Lower leg skin (tissue), 3 donors: ENCODE data around the gene SV2C.

Experiments used
- CTCF ChIP-seq, 3 donors: fragments of 450-650 bp; IDR thresholded peaks; one replicate each; pipeline ENCODE4 v1.5.1; 2016; ENCODE audit warnings: antibody characterized with exemption in 3 of 3, mild to moderate bottlenecking in 3 of 3, moderate library complexity in 2 of 3
- POLR2A ChIP-seq, 2 donors: fragments of 450-650 bp; IDR thresholded peaks; one replicate each; pipeline ENCODE4 v1.6.1; 2016 to 2017; ENCODE audit warnings: antibody characterized with exemption in 2 of 2, mild to moderate bottlenecking in 1 of 2, moderate library complexity in 1 of 2

- TF ChIP-seq CTCF (IDR thresholded peaks at IDR 0.05) (no peak), POLR2A (IDR thresholded peaks at IDR 0.05) (no peak)
Measured at GRCh38 chr5:76385540-76385939, 302.4 kb downstream of the SV2C start.
